Right hindlimb (tissue), 1 donor: Measurements from ENCODE around the gene SIK3.

Source experiments
- DNase-seq: peaks from one replicate; pipeline ENCODE4 v3.0.0-alpha.2; 2018

The SIK3 gene

DNA sequence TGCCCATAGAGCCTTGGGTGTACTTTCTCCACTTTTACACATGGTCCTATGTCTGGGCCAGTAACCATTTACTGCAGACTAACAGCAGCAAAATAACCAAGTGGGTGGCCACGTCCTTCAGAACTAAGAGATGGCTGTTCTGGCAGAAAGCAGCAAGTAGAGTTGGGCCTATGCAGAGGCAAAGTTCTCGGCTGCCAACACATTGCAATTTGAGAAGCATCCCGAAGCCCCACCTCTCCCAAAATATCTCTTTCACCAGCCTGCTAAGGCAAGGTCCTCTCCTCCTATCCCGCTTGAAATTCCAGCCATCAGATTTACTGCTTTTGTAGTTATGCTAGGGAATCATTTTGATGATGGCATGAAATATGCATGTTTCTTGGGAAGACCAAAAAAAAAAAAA, 142.3 kb downstream of the SIK3 start:
- DNase-seq: peak; percentile 36

DNA sequence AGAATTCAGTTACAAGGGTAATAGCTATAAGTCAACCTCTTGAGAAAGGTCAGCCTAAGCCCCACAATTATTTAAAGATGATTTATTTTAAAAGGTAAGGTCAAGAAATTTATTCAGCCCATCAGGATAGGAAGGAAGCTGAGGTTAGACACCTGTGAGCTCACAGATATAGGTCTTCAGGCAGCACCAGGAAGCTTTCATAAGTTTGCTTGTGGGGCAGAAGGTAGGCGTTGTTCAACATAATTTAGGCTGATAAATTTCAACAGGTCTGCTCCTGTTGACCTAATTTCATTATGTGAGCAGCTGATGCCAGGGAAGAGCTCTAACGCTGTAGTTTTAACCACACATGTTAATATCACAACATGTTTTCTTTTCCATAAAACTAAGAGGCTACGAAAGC, 142.7 kb downstream of the SIK3 start:
- DNase-seq: no peak

DNA sequence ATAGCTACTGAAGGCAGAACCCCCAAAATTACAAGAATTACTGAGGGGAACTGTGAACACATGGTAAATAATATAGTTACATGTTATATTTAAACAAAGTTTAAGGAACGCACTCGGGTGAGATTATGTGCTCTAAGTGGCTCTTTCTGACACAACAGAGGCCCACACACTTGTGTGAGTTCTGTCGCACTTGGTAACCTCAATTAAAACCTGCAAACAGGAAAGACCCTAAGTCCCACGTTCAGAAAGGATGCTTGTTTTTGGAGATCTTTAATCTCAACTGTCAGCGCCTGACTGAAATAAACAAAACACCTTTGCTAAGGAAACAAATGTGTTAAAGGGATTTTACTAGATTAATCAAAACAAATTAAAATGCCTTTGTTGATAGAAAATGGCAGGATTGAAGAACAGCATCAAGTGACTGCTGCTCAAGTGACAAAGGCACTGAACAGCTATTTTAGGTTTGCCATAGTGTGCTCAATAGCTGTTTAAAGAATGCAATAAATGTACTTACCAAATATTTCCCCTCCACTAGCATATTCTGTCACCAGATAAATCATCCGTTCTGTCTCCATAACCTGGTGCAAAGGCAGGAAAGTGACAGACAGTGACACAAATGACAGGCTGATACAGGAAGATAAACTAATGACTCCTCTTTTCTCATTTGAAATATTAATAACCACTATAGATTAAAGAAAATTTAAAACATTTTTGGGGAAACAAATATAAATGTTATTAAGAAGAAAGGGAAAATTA, 144.5 kb downstream of the SIK3 start:
- no peak for DNase-seq

DNA sequence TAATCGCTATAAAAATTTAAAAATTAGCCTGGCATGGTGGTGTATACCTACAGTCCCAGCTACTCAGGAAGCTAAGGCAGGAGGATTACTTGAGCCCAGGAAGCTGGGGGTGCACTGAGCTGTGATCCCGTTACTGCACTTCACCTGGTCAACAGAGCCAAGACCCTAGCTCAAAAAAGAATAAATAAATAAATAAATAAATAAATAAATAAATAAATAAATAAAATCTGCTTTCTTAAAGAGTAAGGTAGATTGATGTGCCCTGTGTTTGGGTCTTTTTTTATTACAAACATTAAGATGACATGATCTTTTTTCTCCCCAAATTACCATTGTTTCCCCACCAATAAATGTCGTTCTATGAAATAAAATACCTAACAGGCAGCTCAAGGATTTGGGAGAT, 146.5 kb downstream of the SIK3 start:
- no peak for DNase-seq

DNA sequence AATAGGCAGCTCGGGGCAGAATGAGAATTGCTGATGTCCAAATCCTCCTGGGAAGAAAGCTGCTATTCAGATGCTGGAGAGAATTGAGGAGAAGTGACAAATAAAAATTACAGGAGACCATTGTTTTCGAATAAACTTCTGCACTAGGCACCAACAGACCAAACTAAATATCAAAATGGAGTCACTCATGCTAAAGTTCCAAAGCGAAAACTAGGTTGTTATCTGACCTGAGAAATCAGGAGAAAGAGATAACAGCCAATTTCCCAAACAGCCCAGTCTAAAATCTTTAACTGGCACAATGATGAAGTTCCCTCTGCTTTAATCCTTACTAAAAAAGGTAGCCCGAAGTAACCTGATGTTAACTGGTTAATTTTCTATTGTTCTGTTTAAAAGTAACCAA, 148.0 kb downstream of the SIK3 start:
- no peak for DNase-seq

DNA sequence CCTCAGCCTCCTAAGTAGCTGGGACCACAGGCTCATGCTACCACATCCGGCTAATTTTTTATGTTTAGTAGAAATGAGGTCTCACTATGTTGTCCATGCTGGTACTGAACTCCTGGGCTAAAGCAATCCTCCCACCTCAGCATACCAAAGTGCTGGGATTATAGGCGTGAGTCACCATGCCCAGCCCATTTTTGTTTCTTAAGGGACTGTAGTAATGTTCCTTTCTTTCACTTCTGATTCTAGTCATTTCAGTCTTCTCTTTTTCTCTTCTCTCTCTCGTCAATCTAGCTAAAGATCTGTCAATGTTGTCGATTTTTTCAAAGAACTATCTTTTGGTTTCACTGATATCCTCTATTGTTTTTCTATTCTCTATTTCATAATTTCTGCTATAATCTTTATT, 149.8 kb downstream of the SIK3 start:
- no peak for DNase-seq

DNA sequence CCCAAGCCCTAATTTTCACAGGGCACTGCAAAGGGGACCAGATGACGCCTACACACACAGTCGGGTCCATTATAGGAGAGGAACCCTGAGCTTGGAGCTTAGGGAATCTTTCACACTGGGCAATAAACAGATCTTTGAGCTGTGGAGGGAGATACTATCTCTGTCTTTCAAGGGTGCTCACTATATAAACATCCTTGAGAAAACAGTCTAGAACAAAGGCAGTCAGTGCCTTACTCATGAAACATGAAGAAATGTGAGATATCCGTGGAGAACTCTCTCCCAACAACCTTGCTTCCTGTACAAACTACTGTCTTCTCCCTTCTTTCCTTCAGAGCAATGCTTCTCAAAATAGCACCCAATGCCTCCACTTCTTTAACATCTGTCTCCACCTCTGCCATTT, 151.8 kb downstream of the SIK3 start:
- DNase-seq: no peak

DNA sequence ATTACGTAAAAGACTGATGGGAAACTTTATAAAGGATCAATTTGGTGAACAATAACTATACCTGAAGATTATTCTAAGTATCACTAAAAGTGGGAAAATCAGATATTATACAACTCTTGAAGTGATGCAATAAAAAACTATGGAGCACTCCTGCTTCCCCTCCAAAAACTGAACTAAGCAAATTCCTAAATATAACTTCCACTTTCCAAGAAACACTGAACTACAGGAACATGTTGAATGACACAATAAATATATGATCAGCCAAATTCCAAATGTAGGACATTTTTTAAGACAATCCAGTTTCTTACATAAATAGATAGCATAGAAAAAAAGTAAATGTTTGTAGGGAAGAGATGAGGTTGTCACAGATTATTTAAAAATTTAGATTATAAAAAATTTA, 158.7 kb downstream of the SIK3 start:
- DNase-seq: no peak

DNA sequence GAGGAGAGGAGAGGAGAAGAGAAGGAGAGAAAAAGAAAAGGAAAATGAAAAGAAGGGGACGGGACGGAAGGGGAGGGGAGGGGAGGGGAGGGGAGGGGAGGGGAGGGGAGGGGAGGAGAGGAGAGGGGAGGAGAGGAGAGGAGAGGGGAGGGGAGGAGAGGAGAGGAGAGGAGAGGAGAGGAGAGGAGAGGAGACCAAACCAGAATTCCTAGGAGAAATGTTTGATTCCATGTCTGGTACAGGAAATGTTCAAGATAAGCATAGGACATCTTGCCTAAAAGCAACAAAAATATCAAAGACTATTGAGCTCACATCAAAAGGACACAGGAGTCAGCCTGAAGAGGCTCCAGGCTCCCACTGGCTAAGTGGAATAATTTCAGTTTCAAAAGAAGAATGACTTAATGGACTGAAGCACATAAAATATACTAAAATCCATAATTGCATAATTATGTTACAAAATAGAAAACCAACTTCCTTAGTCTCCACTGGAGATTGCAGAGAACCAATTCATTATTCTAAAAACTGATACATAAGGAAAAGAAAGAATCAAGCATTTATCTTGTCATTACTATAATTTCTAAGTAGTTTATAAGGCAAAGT, 159.7 kb downstream of the SIK3 start:
- no peak for DNase-seq

DNA sequence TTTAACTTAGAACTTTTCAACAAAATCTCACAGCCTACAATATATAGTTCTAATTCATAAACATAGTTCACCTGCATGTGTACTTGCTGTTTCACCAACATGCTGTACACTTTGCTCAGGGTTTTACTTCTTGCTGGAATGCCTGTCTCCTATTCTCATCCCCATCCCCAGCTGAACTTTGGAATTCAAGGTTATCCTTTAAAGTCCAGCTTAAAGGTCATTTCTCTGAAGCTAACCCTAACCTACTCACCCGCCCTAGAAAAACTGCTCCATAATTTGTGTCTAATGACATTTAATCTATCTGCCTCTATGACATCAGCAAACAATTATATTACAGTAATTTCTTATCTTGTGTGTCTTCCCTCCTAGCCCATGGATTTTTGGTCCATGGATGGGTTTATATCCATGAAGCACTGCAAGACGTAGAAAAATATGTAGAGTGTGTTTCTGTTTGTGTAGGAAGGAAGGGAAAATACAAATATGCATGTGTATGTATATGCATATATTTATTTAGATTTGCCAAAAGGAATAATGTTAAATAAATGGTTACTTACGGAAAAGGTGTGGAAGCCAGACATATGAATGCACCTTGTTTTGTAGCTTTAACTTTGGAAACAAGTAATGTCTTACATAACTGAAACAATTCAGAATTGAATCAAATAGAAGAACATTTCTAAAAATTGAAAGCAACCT, 161.3 kb downstream of the SIK3 start:
- no peak for DNase-seq

DNA sequence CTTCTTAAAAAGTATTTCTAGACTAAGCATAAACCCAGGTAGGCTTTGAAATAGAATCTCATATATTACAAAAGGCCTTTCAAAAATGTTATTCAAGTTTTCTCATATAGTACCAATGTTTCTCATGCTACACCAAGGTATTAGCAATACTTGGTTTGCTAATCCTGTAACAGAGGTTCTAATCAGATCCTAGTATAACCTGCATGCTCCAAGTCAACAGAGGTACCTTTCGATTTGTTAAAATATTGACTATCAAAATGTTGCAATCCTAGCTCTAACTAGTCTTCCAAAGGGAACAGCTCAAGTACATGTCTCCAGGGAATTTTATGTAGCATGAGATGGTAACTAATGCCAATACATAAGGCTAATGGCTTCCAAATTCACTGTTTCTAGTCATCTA, 162.7 kb downstream of the SIK3 start:
- no peak for DNase-seq

DNA sequence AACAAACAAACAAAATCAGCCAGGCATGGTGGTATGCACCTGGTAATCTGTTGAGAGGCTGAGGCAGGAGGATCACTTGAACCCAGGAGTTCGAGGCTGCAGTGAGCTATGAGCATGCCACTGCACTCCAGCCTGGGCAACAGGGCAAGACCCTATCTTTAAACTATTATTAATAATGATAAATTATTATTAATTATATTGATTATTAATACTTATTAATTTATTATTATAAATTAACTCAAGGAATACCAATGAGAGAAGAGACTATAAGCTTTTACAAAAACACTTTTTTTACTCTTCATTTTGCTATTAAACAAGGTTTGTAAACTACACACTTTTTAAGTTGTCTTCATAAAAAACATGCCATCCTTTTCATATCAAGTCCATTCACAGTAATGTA, 163.1 kb downstream of the SIK3 start:
- no peak for DNase-seq

DNA sequence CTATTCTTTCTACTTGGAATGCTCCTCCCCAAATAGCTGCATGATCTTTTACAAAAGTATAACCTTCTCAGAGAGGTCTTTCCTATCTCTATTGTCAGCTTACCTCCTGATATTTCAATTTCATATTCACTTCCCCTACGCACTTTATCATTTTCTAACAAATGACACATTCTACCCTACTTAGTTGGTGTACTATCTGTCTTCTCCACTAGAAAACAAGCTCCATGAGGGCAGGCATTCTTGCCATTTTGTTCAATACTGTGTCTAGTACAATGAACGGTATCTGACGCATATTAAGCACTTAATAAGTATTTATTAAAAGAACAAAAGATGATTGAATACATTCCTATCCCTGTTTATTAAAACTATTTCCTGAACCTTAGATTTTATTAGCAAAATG, 164.3 kb downstream of the SIK3 start:
- DNase-seq: no peak

DNA sequence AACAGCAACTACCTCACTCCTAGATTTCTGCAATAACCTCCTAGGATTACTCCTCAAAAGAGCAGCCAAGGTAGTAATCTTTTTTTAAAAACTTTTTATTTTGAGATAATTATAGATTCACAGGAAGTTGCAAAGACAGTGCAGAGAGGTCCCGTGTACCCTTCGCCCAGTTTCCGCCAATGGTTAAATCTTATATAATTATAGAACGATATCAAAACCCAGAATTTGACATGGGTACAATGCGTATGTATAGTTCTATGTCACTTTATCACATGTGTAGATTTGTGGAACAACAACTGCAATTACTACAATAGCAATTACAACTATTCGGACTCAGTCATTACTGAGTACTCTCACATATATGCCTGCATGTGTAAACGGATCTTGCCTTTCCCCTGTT, 166.0 kb downstream of the SIK3 start:
- DNase-seq: no peak

DNA sequence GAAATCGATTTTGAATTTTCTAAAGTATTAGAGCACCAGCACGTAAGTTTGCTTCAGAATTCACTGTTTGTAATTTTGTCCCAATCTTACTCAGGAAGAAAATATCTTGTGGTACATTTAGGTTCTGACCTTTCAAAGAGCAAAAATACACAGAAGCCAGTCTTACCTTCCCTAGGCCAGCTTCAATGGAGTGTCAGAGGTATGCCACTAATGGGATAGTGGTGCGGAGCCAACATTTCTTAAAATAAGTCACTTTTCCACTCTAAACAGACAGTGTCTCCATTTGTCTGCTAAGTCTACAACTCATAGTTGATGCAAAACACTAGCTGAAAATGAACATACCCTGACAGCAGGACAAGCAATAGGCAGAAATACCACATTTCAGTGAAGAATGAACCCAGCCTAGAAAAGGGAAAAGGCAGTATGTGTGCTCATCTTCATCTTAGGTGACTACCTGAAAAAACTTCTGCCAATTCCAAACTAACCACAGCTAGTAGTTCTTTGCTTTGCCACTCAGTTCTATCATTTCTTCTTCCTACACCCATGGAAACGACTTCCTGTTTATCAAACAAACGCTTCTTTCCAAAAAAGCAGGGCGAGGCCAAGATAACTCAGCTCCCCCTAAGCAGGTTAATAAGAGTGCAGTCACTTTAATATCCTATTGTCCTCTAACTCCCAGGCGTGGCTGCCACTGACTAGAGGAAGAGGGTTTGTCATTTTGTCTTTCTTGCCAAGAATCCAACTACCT, 166.8 kb downstream of the SIK3 start:
- no peak for DNase-seq

DNA sequence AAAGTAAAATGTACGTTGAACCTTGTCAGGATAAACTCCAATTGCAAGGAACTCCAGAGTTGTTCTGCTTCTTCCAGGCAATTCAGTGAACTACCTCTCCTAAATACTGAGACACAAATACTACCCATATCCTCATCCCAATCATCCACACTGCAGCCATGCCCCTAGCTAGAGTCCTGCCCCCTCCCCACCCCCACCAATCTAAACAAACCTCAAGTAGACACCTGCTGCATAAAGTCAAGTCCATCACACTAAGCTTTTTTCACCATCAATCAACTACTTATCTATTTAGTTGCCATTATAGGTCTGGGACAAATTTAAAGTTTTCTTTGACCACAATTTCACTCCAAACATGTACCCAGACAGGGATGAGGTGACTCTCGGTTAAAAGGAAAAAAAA, 167.6 kb downstream of the SIK3 start:
- DNase-seq: no peak

DNA sequence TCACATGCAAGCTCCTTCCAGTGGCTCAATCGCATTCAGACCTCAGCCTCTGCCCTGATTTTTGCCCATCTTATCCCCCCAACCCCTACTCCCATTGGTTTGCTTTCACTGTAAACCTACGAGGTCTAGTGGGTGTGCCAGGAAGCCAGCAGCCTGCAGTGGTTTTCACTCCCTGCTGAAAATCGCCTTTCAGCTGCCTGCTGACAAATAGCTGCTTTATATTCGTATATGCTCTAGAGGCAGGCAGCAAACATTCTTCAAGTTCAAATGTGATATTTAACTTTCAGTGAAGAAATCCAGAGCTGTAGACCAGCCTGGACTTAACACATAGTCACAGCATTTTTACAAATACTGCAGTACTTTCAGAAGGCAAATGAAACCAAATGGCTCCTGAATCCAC, 168.1 kb downstream of the SIK3 start:
- DNase-seq: peak; percentile 70

DNA sequence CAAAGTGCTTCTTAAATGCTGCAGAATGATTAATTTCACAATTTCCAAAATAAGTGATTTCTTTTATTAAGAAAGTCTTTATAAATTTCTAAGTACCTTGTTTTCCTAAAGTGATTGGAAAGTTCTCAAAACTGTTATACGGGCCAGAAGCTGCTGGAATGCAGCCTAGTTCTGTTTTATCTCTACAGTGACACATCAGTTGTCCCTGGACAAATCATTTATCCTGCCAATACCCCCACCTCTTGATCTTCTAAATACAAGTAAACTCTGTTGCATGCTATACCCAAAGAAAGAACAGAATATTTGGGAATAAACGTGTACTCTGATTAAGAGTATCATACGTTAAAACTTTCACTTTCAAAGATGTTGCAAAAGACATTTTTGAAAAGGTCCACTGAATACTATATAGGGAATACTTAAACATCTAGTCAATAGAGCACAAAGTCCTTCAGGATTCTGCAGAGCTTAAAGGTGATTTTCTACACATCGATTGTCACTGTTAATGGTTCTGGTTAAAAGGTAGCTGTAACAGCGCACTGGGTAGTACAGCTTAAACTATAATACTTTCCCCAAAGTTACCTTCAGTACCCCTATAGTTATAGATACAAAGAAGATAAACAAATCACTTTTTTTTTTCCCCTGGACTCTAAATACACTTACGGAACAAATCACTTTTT, 168.7 kb downstream of the SIK3 start:
- DNase-seq: no peak

DNA sequence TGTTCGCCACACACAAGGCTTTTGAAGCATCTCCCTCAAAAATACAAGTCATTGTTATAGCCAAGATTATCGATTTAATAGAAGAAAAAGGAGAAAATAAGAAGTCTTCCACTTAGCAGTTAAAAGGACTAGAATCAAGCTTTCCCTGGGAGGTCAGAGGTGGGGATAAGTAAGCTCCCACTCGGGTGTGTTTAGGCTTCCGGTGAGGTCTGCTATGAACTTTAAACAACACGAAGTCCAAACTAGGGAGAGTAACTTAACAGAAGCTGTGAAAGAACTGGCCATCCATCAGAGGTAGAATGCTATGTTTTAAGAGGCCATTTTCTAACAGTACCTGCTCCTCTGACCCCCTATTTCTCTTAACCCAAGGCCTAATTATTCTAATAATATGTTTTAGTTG, 169.4 kb downstream of the SIK3 start:
- no peak for DNase-seq

DNA sequence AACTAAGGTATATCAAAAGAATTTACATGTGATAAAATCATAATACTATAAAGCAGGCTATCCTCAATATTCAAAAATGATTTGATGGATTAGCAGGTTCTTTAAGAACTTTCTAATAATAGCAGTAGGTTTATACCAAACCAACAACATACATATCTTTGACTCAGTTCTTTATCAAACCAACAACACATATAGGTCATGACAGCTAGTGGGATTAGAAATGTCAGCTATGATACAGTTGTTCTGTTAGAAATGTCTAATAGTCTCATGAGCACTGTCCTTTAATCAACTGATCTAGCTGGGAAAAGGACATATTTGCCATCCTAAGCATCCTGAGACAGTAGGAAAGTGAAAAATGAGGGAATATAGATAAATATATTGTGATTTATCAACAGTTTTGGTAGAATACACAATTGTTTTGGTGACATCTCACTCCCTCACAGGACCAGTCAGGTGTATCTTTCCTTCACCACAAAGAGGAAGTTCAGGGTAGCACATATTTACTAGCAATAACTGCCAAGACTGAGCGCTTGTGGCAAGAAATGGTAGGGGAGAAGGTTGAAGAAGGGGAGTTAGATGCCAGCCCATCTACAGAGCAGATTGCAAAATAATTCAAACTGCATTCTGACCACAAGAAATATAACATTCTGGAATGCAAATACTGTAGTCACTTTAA, 170.0 kb downstream of the SIK3 start:
- DNase-seq: no peak

DNA sequence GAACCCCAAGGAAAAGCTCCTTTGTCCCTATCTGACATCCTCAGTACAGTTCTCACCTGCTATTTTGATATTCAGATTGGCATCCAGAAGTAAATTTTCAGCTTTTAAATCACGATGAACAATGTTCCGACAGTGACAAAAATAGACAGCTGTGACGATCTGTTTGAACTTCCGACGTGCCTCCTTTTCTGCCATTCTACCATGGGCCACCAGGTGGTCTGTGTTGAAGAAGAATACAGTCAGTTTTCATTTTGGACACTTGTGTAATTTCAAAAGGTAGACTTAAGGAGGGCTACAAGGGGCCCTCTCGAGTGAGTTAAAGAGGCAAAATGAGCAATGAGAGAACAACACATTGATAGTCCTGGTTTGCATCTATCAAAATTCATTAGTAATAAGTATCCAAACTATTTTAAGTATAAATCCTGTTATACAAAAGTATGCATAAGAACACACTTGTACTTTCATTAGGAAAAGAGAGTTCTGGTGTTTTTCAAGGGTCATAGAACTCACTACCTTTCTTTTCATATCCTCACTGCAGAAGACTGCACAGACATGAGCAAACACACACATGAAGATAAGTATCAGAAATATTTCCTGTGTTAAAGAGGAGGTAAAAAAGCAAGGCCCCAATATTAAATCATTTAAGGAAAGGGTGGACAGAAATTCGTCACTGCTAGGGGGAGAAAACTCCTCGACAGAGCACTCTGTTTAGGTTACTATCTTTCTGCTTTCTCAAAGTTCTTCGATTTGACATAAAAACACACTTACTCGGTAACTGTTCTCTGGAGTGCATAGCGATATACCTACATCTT, 170.9 kb downstream of the SIK3 start:
- no peak for DNase-seq

DNA sequence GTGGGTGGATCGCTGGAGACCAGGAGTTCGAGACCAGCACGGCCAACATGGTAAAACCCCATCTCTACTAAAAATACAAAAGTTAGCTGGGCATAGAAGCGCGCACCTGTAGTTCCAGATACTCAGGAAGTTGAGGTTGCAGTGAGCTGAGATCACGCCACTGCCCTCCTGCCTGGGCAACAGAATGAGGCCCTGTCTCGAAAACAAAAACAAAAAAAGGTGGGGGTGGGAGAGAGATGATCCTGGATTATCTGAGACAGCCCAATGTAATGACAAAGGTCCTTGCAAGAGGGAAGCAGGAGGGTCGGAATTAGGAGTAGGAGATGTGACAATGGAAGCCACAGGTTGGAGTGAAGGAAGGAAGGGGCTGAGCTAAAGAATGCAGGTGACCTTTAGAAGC, 173.2 kb downstream of the SIK3 start:
- DNase-seq: no peak
